SK-N-SH treated with all-trans-retinoic acid at 6 μM for 48 hours (cell line): ENCODE results near the gene AGL.
"Not testable (repeated sequence)": the region's sequence is repeated elsewhere in the genome, so short reads cannot be mapped to it uniquely, and the experiment has no call there.

Experiments
- ATAC-seq: fragments of 200-7000 bp; cut with Tn5 transposase; 3 replicates; pipeline ENCODE4 v1.9.1; 2020; ENCODE audit warnings: mild to moderate bottlenecking, moderate library complexity
- ARNTL ChIP-seq: fragments of 450-650 bp; formaldehyde crosslinking; IDR thresholded peaks from 2 replicates; pipeline ENCODE4 v1.5.0; 2020; ENCODE audit warnings: low read depth, mild to moderate bottlenecking, moderate library complexity, borderline replicate concordance
- BACH2 ChIP-seq: fragments of 250-450 bp; sonication (Bioruptor Pico); IDR thresholded peaks from 2 replicates; pipeline ENCODE4 v1.9.0; 2021; ENCODE audit warnings: mild to moderate bottlenecking, borderline replicate concordance
- CSDC2 ChIP-seq: fragments of 250-450 bp; sonication (Bioruptor Pico); IDR thresholded peaks from 2 replicates; pipeline ENCODE4 v1.5.0; 2020; ENCODE audit warnings: mild to moderate bottlenecking, moderate library complexity
- ESRRG ChIP-seq: fragments of 250-450 bp; sonication (Bioruptor Pico); IDR thresholded peaks from 2 replicates; pipeline ENCODE4 v1.6.1; 2021; ENCODE audit warnings: mild to moderate bottlenecking
- GLIS3 ChIP-seq: fragments of 250-450 bp; sonication (Bioruptor Pico); IDR thresholded peaks from 2 replicates; pipeline ENCODE4 v1.5.0; 2020; ENCODE audit warnings: mild to moderate bottlenecking, moderate library complexity
- ISL1 ChIP-seq: fragments of 250-450 bp; sonication (Bioruptor Pico); IDR thresholded peaks from 2 replicates; pipeline ENCODE4 v2.1.2; 2022; ENCODE audit warnings: mild to moderate bottlenecking, moderate library complexity
- OSR1 ChIP-seq: fragments of 250-450 bp; sonication (Bioruptor Pico); IDR thresholded peaks from 2 replicates; pipeline ENCODE4 v1.8.0; 2022; ENCODE audit warnings: moderate library complexity, mild to moderate bottlenecking, inconsistent platforms
- POU6F1 ChIP-seq: fragments of 250-450 bp; sonication (Bioruptor Pico); IDR thresholded peaks from 2 replicates; pipeline ENCODE4 v1.8.0; 2021; ENCODE audit warnings: low read depth, mild to moderate bottlenecking, moderate library complexity, borderline replicate concordance
- PPARA ChIP-seq: fragments of 250-450 bp; sonication (Bioruptor Pico); IDR thresholded peaks from 2 replicates; pipeline ENCODE4 v1.5.0; 2020; ENCODE audit warnings: mild to moderate bottlenecking, borderline replicate concordance
- RARB ChIP-seq: fragments of 250-450 bp; sonication (Bioruptor Pico); IDR thresholded peaks from 2 replicates; pipeline ENCODE4 v1.8.0; 2021; ENCODE audit warnings: mild to moderate bottlenecking, moderate library complexity
- SNAI2 ChIP-seq: fragments of 250-450 bp; sonication (Bioruptor Pico); IDR thresholded peaks from 2 replicates; pipeline ENCODE4 v1.5.0; 2020; ENCODE audit warnings: mild to moderate bottlenecking, moderate library complexity
- TCF4 ChIP-seq: fragments of 250-450 bp; sonication (Bioruptor Pico); IDR thresholded peaks from 2 replicates; pipeline ENCODE4 v1.8.0; 2021; ENCODE audit warnings: mild to moderate bottlenecking, moderate library complexity, borderline replicate concordance
- TSHZ2 ChIP-seq: fragments of 250-450 bp; sonication (Bioruptor Pico); IDR thresholded peaks from 2 replicates; pipeline ENCODE4 v1.5.0; 2020; ENCODE audit warnings: mild to moderate bottlenecking, moderate library complexity
- ZC3H10 ChIP-seq: fragments of 250-450 bp; sonication (Bioruptor Pico); IDR thresholded peaks from 2 replicates; pipeline ENCODE4 v1.5.1; 2021; ENCODE audit warnings: mild to moderate bottlenecking, moderate library complexity
- ZFP3 ChIP-seq: fragments of 250-450 bp; sonication (Bioruptor Pico); IDR thresholded peaks from 2 replicates; pipeline ENCODE4 v1.5.0; 2020; ENCODE audit warnings: mild to moderate bottlenecking, moderate library complexity
- ZFP30 ChIP-seq: fragments of 450-650 bp; formaldehyde crosslinking; IDR thresholded peaks from 2 replicates; pipeline ENCODE4 v1.5.0; 2022; ENCODE audit warnings: mild to moderate bottlenecking, moderate library complexity
- ZNF70 ChIP-seq: fragments of 450-650 bp; formaldehyde crosslinking; IDR thresholded peaks from 2 replicates; pipeline ENCODE4 v1.5.0; 2020; ENCODE audit warnings: mild to moderate bottlenecking, moderate library complexity
- ZNF8 ChIP-seq: fragments of 450-650 bp; formaldehyde crosslinking; IDR thresholded peaks from 2 replicates; pipeline ENCODE4 v1.5.0; 2020; ENCODE audit warnings: mild to moderate bottlenecking, moderate library complexity
- TF ChIP-seq, protein P1 (sequence below): fragments of 250-450 bp; sonication (Bioruptor Pico); IDR thresholded peaks from 2 replicates; pipeline ENCODE4 v1.5.1; 2020; ENCODE audit warnings: low read depth, mild to moderate bottlenecking, moderate library complexity
- TF ChIP-seq, protein P2 (sequence below): fragments of 250-450 bp; sonication (Bioruptor Pico); IDR thresholded peaks from 2 replicates; pipeline ENCODE4 v1.8.0; 2020; ENCODE audit warnings: mild to moderate bottlenecking, moderate library complexity, borderline replicate concordance
- TF ChIP-seq, protein P3 (sequence below): fragments of 250-450 bp; sonication (Bioruptor Pico); IDR thresholded peaks from 2 replicates; pipeline ENCODE4 v1.5.1; 2021; ENCODE audit warnings: mild to moderate bottlenecking, moderate library complexity

Gene AGL

DNA sequence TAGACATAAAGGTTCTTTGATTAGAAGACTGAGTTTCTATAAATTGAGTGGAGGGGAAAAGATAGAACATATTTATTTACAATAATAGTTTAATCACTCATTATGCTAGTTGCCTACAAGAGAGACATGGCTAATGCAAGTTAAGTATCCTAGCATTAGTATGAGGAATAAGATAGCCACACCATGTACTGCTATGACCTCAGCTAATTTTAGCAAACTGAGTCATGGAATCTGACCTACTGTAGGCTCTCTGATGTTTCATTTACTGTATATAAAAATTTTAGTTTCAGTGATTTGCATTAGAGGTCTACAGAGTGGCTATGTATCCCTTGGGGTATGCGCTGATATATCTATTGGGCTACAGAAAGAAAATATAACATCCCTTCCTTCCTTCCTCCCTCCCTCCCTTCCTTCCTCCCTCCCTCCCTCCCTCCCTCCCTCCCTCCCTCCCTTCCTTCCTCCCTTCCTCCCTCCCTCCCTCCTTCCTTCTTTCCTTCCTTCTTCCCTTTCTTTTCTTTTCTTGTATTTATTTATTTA lies 5.8 kb downstream of the AGL start (continued):
- TF ChIP-seq, protein P1, sequence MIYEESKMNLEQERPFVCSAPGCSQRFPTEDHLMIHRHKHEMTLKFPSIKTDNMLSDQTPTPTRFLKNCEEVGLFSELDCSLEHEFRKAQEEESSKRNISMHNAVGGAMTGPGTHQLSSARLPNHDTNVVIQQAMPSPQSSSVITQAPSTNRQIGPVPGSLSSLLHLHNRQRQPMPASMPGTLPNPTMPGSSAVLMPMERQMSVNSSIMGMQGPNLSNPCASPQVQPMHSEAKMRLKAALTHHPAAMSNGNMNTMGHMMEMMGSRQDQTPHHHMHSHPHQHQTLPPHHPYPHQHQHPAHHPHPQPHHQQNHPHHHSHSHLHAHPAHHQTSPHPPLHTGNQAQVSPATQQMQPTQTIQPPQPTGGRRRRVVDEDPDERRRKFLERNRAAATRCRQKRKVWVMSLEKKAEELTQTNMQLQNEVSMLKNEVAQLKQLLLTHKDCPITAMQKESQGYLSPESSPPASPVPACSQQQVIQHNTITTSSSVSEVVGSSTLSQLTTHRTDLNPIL (CRISPR knock-in tag) = no peak
- no peak for TF ChIP-seq GLIS3 (CRISPR knock-in tag)
- no peak for TF ChIP-seq SNAI2

GRCh38 chr1:99857041-99857440 lies 6.9 kb downstream of the AGL start:
- not testable (repeated sequence) for ATAC-seq

GRCh38 chr1:99858286-99858685 lies 8.1 kb downstream of the AGL start:
- ATAC-seq = no peak
- TF ChIP-seq BACH2 (CRISPR knock-in tag) (no peak), TSHZ2 (CRISPR knock-in tag) (no peak), TCF4 (no peak), OSR1 (no peak), ZNF70 (no peak), ZFP3 (CRISPR knock-in tag) (no peak), ARNTL (CRISPR knock-in tag) (no peak), ZC3H10 (CRISPR knock-in tag) (no peak), RARB (CRISPR knock-in tag) (no peak), ZFP30 (CRISPR knock-in tag) (no peak), ISL1 (CRISPR knock-in tag) (no peak), CSDC2 (CRISPR knock-in tag) (no peak), PPARA (CRISPR knock-in tag) (no peak), ESRRG (CRISPR knock-in tag) (no peak), ZNF8 (no peak)
- TF ChIP-seq, protein P1 (CRISPR knock-in tag) = no peak
- TF ChIP-seq, protein P2, sequence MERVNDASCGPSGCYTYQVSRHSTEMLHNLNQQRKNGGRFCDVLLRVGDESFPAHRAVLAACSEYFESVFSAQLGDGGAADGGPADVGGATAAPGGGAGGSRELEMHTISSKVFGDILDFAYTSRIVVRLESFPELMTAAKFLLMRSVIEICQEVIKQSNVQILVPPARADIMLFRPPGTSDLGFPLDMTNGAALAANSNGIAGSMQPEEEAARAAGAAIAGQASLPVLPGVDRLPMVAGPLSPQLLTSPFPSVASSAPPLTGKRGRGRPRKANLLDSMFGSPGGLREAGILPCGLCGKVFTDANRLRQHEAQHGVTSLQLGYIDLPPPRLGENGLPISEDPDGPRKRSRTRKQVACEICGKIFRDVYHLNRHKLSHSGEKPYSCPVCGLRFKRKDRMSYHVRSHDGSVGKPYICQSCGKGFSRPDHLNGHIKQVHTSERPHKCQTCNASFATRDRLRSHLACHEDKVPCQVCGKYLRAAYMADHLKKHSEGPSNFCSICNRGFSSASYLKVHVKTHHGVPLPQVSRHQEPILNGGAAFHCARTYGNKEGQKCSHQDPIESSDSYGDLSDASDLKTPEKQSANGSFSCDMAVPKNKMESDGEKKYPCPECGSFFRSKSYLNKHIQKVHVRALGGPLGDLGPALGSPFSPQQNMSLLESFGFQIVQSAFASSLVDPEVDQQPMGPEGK = no peak

DNA sequence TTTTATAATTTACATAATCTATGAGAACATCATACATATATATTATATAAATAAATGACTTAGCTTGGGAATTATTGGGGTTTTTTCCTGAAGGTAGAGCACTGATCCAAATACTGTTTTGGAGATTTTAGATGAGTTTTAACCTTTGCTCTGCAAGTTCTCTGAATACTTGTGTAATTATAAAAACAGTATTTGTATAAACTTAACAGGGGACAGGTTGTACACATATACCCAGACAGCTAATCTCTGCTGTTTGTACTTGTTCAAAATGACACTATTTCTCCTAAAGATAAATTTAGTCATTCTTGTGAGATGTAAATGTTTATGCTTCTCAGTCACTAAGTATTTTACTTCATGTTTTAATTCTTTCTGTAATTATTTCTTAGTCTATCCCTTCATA lies 8.7 kb downstream of the AGL start:
- ATAC-seq = no peak
- TF ChIP-seq, protein P3, sequence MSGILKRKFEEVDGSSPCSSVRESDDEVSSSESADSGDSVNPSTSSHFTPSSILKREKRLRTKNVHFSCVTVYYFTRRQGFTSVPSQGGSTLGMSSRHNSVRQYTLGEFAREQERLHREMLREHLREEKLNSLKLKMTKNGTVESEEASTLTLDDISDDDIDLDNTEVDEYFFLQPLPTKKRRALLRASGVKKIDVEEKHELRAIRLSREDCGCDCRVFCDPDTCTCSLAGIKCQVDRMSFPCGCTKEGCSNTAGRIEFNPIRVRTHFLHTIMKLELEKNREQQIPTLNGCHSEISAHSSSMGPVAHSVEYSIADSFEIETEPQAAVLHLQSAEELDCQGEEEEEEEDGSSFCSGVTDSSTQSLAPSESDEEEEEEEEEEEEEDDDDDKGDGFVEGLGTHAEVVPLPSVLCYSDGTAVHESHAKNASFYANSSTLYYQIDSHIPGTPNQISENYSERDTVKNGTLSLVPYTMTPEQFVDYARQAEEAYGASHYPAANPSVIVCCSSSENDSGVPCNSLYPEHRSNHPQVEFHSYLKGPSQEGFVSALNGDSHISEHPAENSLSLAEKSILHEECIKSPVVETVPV = no peak
- TF ChIP-seq GLIS3 (CRISPR knock-in tag) = no peak
- no peak for TF ChIP-seq ZFP30 (CRISPR knock-in tag)
- TF ChIP-seq, protein P1 (CRISPR knock-in tag) = no peak
- no peak for TF ChIP-seq POU6F1 (CRISPR knock-in tag)
- no peak for TF ChIP-seq PPARA (CRISPR knock-in tag)
- no peak for TF ChIP-seq SNAI2
- no peak for TF ChIP-seq ZNF8
